PC-9 (cell line): ENCODE results near the gene C2orf68. TPM values are rescaled to one million over a fixed set of nuclear protein-coding genes. Genes with fewer than 3 reads are reported as not detected.

Source experiments
- BruUV-seq: library from RNA; stranded (reverse); fragments of 400-500 nt; replicated peaks from 2 replicates; lab custom pipeline; 2021; lab: Mats Ljungman, UMichigan
- CTCF ChIA-PET: fragments of 300-600 bp; sonication (Branson Sonifier 250); formaldehyde crosslinking; loops from one replicate; lab custom pipeline; 2022; ENCODE audit warnings: antibody characterized with exemption; lab: Charles Lee
- POLR2A ChIA-PET: fragments of 300-600 bp; sonication (Branson Sonifier 250); formaldehyde crosslinking; loops from one replicate; lab custom pipeline; 2022; ENCODE audit warnings: antibody characterized with exemption; ENCODE audit not compliant: unreplicated experiment; lab: Charles Lee
- DNase-seq, 2 experiments: peaks; one replicate each; pipeline versions ENCODE4 v3.0.0 to v3.0.0-alpha.2; 2015 to 2022; ENCODE audit warnings: mixed read lengths in 1 of 2
- H2AFZ ChIP-seq: fragments of 200-600 bp; sonication (generic); 2 replicates; pipeline ENCODE4 v1.8.1; 2017; ENCODE audit warnings: antibody characterized with exemption
- H3F3A ChIP-seq: fragments of 200-600 bp; sonication (generic); 2 replicates; pipeline ENCODE4 v1.8.1; 2017; ENCODE audit warnings: antibody characterized with exemption, mild to moderate bottlenecking, low read depth; ENCODE audit not compliant: insufficient read depth
- H3K27ac ChIP-seq: fragments of 200-600 bp; sonication (generic); 2 replicates; pipeline ENCODE4 v1.6.1; 2016; ENCODE audit warnings: mixed run types
- H3K27me3 ChIP-seq: fragments of 200-600 bp; sonication (generic); 2 replicates; pipeline ENCODE4 v1.6.1; 2016; ENCODE audit warnings: low read depth, mixed run types; ENCODE audit not compliant: insufficient read depth
- H3K36me3 ChIP-seq: fragments of 200-600 bp; sonication (generic); 2 replicates; pipeline ENCODE4 v1.6.1; 2016; ENCODE audit warnings: low read depth, mixed run types
- H3K4me1 ChIP-seq: fragments of 200-600 bp; sonication (generic); replicated peaks from 2 replicates; pipeline ENCODE4 v1.6.1; 2016; ENCODE audit warnings: mixed run types; ENCODE audit not compliant: insufficient read depth
- H3K4me2 ChIP-seq: fragments of 200-600 bp; sonication (generic); 2 replicates; pipeline ENCODE4 v1.6.1; 2017; ENCODE audit warnings: mixed run types
- H3K4me3 ChIP-seq: fragments of 200-600 bp; sonication (generic); 2 replicates; pipeline ENCODE4 v1.6.1; 2016; ENCODE audit warnings: mixed run types
- H3K79me2 ChIP-seq: fragments of 200-600 bp; sonication (generic); 2 replicates; pipeline ENCODE4 v1.6.1; 2017; ENCODE audit warnings: low read depth, mixed run types
- H3K9me2 ChIP-seq: fragments of 200-600 bp; sonication (generic); 2 replicates; pipeline ENCODE4 v1.8.1; 2017; ENCODE audit warnings: mild to moderate bottlenecking; ENCODE audit not compliant: insufficient read depth
- H3K9me3 ChIP-seq: fragments of 200-600 bp; sonication (generic); 2 replicates; pipeline ENCODE4 v1.8.1; 2016; ENCODE audit warnings: low read depth; ENCODE audit not compliant: insufficient read depth
- H4K20me1 ChIP-seq: fragments of 200-600 bp; sonication (generic); 2 replicates; pipeline ENCODE4 v1.8.1; 2017; ENCODE audit not compliant: insufficient read depth
- EZH2 ChIP-seq: fragments of 200-600 bp; sonication (generic); IDR thresholded peaks from 2 replicates; pipeline ENCODE4 v1.8.0; 2017; ENCODE audit warnings: antibody characterized with exemption, low read depth
- intact Hi-C: fragments of 100-400 bp; cut with micrococcal nuclease; formaldehyde crosslinking; loops from one replicate; pipeline ENCODE4 v1.10.0; 2022; ENCODE audit not compliant: unreplicated experiment
- total RNA-seq: library from RNA; stranded (reverse); gene quantifications from 2 replicates; pipeline ENCODE4 v1.2.3, GENCODE V29; 2021
- TF ChIP-seq, protein P1 (sequence below): fragments of 200-600 bp; sonication (generic); conservative IDR thresholded peaks from 2 replicates; pipeline ENCODE4 v1.6.1; 2017; ENCODE audit warnings: mixed run types, antibody characterized with exemption, mild to moderate bottlenecking, moderate library complexity

Gene C2orf68
- total RNA-seq, 1 experiment from 2014 or later = 48.6 TPM

DNA sequence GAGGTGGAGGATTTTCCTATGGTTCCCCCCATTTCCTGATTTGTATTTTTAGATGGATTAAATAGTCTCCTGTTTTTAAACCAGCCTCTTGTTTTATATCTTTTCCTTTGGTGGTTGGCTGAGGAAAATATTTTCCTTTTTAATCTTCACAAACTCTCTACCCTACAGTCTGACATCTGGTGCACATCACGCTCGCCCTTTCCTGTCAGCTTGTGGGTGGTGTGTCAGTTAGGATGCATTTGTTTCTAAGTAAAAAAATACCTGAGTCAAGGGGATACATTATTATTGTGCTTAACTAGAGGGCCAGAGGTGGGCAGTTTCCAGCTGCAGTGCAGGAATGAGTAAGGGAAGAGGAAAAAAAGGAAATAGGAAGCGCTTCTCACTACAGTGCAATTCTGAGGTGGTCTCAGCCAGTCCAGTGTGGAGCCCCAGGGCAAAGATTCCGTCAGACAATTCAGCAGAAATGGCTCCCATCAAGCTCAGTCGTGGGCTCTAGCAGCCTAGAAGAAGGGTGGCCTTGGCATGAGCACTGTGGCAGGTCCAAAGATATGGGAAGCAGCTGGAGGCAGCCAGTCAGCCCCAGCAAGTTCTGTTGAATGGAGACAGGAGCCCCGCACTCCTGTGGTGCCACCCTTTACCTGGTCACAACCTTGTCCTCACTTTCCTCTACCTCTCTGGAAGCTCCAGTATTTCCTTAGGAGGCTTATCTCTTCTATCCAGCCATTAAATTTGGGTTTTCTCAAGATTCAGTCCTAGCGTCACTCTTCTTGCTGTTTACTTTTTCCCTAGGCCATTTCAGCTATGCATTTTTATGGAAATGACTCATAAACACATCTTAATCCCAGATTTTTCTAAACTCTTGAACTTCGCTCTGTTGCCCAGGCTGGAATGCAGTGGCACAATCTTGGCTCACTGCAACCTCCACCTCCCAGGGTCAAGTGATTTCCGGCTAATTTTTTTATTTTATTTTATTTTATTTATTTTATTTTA lies 37.6 kb upstream of the C2orf68 start:
- intact Hi-C loops = no loop called here
- H3F3A ChIP-seq = peaks cover 57% of the 10 kb centered on the region
- no peaks in the 10 kb centered on the region for H3K9me3 ChIP-seq
- peak in 1 of 2 experiments; percentile 89 for DNase-seq
- H3K27ac ChIP-seq = peak overlapping the region; percentile 72
- TF ChIP-seq, protein P1, sequence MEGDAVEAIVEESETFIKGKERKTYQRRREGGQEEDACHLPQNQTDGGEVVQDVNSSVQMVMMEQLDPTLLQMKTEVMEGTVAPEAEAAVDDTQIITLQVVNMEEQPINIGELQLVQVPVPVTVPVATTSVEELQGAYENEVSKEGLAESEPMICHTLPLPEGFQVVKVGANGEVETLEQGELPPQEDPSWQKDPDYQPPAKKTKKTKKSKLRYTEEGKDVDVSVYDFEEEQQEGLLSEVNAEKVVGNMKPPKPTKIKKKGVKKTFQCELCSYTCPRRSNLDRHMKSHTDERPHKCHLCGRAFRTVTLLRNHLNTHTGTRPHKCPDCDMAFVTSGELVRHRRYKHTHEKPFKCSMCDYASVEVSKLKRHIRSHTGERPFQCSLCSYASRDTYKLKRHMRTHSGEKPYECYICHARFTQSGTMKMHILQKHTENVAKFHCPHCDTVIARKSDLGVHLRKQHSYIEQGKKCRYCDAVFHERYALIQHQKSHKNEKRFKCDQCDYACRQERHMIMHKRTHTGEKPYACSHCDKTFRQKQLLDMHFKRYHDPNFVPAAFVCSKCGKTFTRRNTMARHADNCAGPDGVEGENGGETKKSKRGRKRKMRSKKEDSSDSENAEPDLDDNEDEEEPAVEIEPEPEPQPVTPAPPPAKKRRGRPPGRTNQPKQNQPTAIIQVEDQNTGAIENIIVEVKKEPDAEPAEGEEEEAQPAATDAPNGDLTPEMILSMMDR = no peak
- no peak for TF ChIP-seq EZH2
- H3K9me2 ChIP-seq = no peaks in the 10 kb centered on the region
- ChIA-PET CTCF (no interaction called here), POLR2A (no interaction called here)
- BruUV-seq = no TSS peak
- H3K4me3 ChIP-seq = 0 out of 2 replicates have a peak overlapping the region, but pooled peaks have one; percentile 16
- H4K20me1 ChIP-seq = no peaks in the 10 kb centered on the region
- H3K36me3 ChIP-seq = peaks cover 34% of the 10 kb centered on the region
- no peaks in the 10 kb centered on the region for H3K79me2 ChIP-seq
- H2AFZ ChIP-seq = no peak overlapping the region
- H3K4me2 ChIP-seq = peak overlapping the region; percentile 50
- peaks cover 27% of the 10 kb centered on the region for H3K4me1 ChIP-seq
- H3K27me3 ChIP-seq = no peaks in the 10 kb centered on the region

DNA sequence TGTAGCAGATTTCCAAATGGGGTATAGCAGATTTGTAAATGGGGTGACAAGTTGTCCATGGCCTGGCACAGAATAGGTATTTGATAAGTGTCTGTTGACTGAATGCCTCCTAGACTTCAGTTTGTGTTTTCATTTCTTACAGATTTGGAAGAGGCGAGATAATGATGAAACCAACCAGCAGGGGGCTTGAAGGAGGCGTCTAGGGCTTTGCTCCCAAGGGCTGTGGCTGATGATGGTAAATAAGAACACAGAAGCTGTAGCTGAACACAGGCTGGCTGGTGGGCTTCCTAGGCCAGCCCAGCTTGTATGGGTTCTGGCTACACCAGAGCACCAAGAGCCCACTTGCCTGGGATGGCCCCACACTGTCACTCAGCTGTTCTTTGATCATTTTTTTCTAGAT lies 36.8 kb upstream of the C2orf68 start:
- Histone ChIP-seq H2AFZ (no peak overlapping the region), H3F3A (peaks cover 48% of the 10 kb centered on the region), H3K4me1 (peaks cover 27% of the 10 kb centered on the region), H3K27ac (peak overlapping the region; percentile 72), H3K4me2 (peak overlapping the region; percentile 50), H3K27me3 (no peaks in the 10 kb centered on the region), H3K4me3 (no peak overlapping the region), H4K20me1 (no peaks in the 10 kb centered on the region), H3K9me3 (no peaks in the 10 kb centered on the region), H3K36me3 (peaks cover 41% of the 10 kb centered on the region), H3K79me2 (no peaks in the 10 kb centered on the region), H3K9me2 (no peaks in the 10 kb centered on the region)
- TF ChIP-seq, protein P1 = peak; percentile 67
- no peak for TF ChIP-seq EZH2
- intact Hi-C loops = no loop called here
- no TSS peak for BruUV-seq
- DNase-seq = peak in 1 of 2 experiments; percentile 36
- ChIA-PET CTCF (interaction anchor here (0.6 kb wide), 1 partner anchor 167 kb away, joined by 9 read pairs; no protein-coding TSS in a partner anchor), POLR2A (no interaction called here)

GRCh38 chr2:85647823-85648526 lies 36.1 kb upstream of the C2orf68 start:
- TF ChIP-seq EZH2 = no peak
- TF ChIP-seq, protein P1 = no peak
- intact Hi-C loops = no loop called here
- BruUV-seq = no TSS peak
- no peak for DNase-seq
- Histone ChIP-seq H3K4me2 (no peak overlapping the region; the same call in 1 of the 2 replicates), H3K79me2 (no peaks in the 10 kb centered on the region), H3K9me3 (no peaks in the 10 kb centered on the region), H3F3A (peaks cover 44% of the 10 kb centered on the region), H3K36me3 (peaks cover 42% of the 10 kb centered on the region), H3K27me3 (no peaks in the 10 kb centered on the region), H3K4me1 (peaks cover 27% of the 10 kb centered on the region), H3K9me2 (no peaks in the 10 kb centered on the region), H2AFZ (no peak overlapping the region), H3K4me3 (no peak overlapping the region), H3K27ac (peak overlapping the region; percentile 72), H4K20me1 (no peaks in the 10 kb centered on the region)
- CTCF ChIA-PET = interaction anchor here (0.6 kb wide), 1 partner anchor 167 kb away, joined by 9 read pairs; no protein-coding TSS in a partner anchor
- POLR2A ChIA-PET = no interaction called here
